Tibial artery (tissue), 4 donors: ENCODE data around the gene MAEL.
A peak's percentile ranks its signal among the peaks of the same experiment; 100 is the strongest.

Source experiments
- DNase-seq, 2 donors: peaks; one replicate each; pipeline ENCODE4 v3.0.0-alpha.2; 2019
- H3K27ac ChIP-seq, 2 donors: fragments of 200-600 bp; sonication (generic) in 1 of 2; 1 replicate in 1 of 2; 2 replicates in 1 of 2; pipeline ENCODE4 v1.5.1; 2018 to 2019; ENCODE audit warnings: mild to moderate bottlenecking in 1 of 2
- H3K27me3 ChIP-seq, 2 donors: fragments of 200-600 bp; sonication (generic) in 1 of 2; one replicate each; pipeline versions ENCODE4 v1.5.1 to v1.6.0; 2016 to 2019
- H3K36me3 ChIP-seq, 3 donors: fragments of 200-600 bp; sonication (generic) in 2 of 3; one replicate each; pipeline ENCODE4 v1.5.1; 2016 to 2019; ENCODE audit warnings: mild to moderate bottlenecking in 2 of 3
- H3K4me1 ChIP-seq, 4 donors: fragments of 200-600 bp; sonication (generic) in 2 of 4; 1 replicate in 3 of 4; 2 replicates in 1 of 4; pipeline ENCODE4 v1.5.1; 2016 to 2019
- H3K4me3 ChIP-seq, 2 donors: fragments of 200-600 bp; sonication (generic) in 1 of 2; 1 replicate in 1 of 2; 2 replicates in 1 of 2; pipeline ENCODE4 v1.5.1; 2018 to 2019; ENCODE audit warnings: mild to moderate bottlenecking in 2 of 2
- H3K9me3 ChIP-seq, 3 donors: fragments of 200-600 bp; sonication (generic) in 1 of 3; one replicate each; pipeline ENCODE4 v1.5.1; 2016 to 2019
- CTCF ChIP-seq, 2 experiments: fragments of 200-600 bp in 1 of 2; fragments of 450-650 bp in 1 of 2; IDR thresholded peaks; one replicate each; pipeline ENCODE4 v1.5.1; 2017 to 2019; ENCODE audit warnings: antibody characterized with exemption in 2 of 2, mild to moderate bottlenecking in 1 of 2, moderate library complexity in 1 of 2
- intact Hi-C: fragments of 100-400 bp; cut with DNase I; formaldehyde crosslinking; loops from one replicate; pipeline ENCODE4 v1.15.0; 2023; ENCODE audit warnings: low total_unique reads

Gene MAEL

GRCh38 chr1:166988974-166989515, at the start of gene MAEL:
Gene MAEL (plus strand): TSS chr1:166989280. CDS start chr1:166989353, 73 bp downstream.
- DNase-seq, result peak in 1 of 2 donors; percentile 51
- no peaks in the 10 kb centered on the region for H3K36me3 ChIP-seq
- no peak for TF ChIP-seq CTCF (IDR thresholded peaks at IDR 0.05)
- H3K27ac ChIP-seq, result no peak within 1 kb of the TSS
- no peaks in the 10 kb centered on the region for H3K4me1 ChIP-seq
- intact Hi-C loops, result no loop called here
- H3K27me3 ChIP-seq, result no peaks in the 10 kb centered on the region
- no peak within 1 kb of the TSS for H3K4me3 ChIP-seq
- H3K9me3 ChIP-seq, result no peaks in the 10 kb centered on the region

- no peak for TF ChIP-seq CTCF (IDR thresholded peaks at IDR 0.05)
- H3K4me3 ChIP-seq, result no peak overlapping the region
- H3K27me3 ChIP-seq, result no peaks in the 10 kb centered on the region
- no peak for DNase-seq
- H3K36me3 ChIP-seq, result no peaks in the 10 kb centered on the region
- intact Hi-C loops, result no loop called here
- no peaks in the 10 kb centered on the region for H3K9me3 ChIP-seq
- H3K4me1 ChIP-seq, result no peaks in the 10 kb centered on the region
- H3K27ac ChIP-seq, result no peak overlapping the region
These were observed 49.2 kb upstream of the MAEL start for GRCh38 chr1:166939741-166940375.

GRCh38 chr1:166944186-166944967, 44.7 kb upstream of the MAEL start:
- DNase-seq, result no peak
- intact Hi-C loops, result no loop called here
- no peak overlapping the region for H3K4me3 ChIP-seq
- H3K4me1 ChIP-seq, result peaks cover 0 to 8% (median 2%) of the 10 kb centered on the region in 4 donors
- no peak overlapping the region for H3K27ac ChIP-seq
- H3K36me3 ChIP-seq, result no peaks in the 10 kb centered on the region
- H3K9me3 ChIP-seq, result no peaks in the 10 kb centered on the region
- H3K27me3 ChIP-seq, result no peaks in the 10 kb centered on the region
- TF ChIP-seq CTCF (IDR thresholded peaks at IDR 0.05), result no peak

- Histone ChIP-seq H3K9me3 (no peaks in the 10 kb centered on the region), H3K27me3 (no peaks in the 10 kb centered on the region), H3K36me3 (no peaks in the 10 kb centered on the region), H3K4me1 (peaks cover 0 to 13% (median 2%) of the 10 kb centered on the region in 4 donors), H3K4me3 (peak overlapping the region; percentile 14 to 46), H3K27ac (no peak overlapping the region)
- no peak for TF ChIP-seq CTCF (IDR thresholded peaks at IDR 0.05)
- DNase-seq, result peak in 1 of 2 donors; percentile 64
- intact Hi-C loops, result no loop called here
These were observed 41.6 kb upstream of the MAEL start for GRCh38 chr1:166947398-166948043.

- DNase-seq, result no peak
- Histone ChIP-seq H3K9me3 (no peaks in the 10 kb centered on the region), H3K27me3 (no peaks in the 10 kb centered on the region), H3K36me3 (no peaks in the 10 kb centered on the region), H3K27ac (no peak overlapping the region), H3K4me1 (peaks cover 0 to 13% (median 2%) of the 10 kb centered on the region in 4 donors), H3K4me3 (no peak overlapping the region)
- no peak for TF ChIP-seq CTCF (IDR thresholded peaks at IDR 0.05)
- intact Hi-C loops, result no loop called here
These were observed 40.2 kb upstream of the MAEL start for GRCh38 chr1:166948856-166949350.
